DND-41 (cell line): Measurements from ENCODE around the gene MOGAT3.

Experiments
- ATAC-seq: fragments of 200-7000 bp; cut with Tn5 transposase; 3 replicates; pipeline ENCODE4 v1.9.1; 2021; ENCODE audit warnings: low read depth; ENCODE audit not compliant: insufficient read depth
- DNase-seq: peaks from one replicate; pipeline ENCODE4 v3.0.0-alpha.2; 2020
- H2AFZ ChIP-seq: 2 replicates; pipeline ENCODE4 v1.6.0; 2012; ENCODE audit warnings: low read depth, low read length
- H3K27ac ChIP-seq: 2 replicates; pipeline ENCODE4 v1.5.1; 2012; ENCODE audit warnings: low read length, inconsistent platforms
- H3K27me3 ChIP-seq: fragments of 200-600 bp; sonication (generic); 2 replicates; pipeline ENCODE4 v1.6.0; 2012; ENCODE audit warnings: low read length, mild to moderate bottlenecking, inconsistent platforms; ENCODE audit not compliant: insufficient read depth, poor library complexity
- H3K36me3 ChIP-seq: 2 replicates; pipeline ENCODE4 v1.5.1; 2012; ENCODE audit warnings: low read length, inconsistent platforms; ENCODE audit not compliant: insufficient read depth
- H3K4me1 ChIP-seq: 2 replicates; pipeline ENCODE4 v1.5.1; 2012; ENCODE audit warnings: mild to moderate bottlenecking, low read length; ENCODE audit not compliant: insufficient read depth
- H3K4me2 ChIP-seq: 2 replicates; pipeline ENCODE4 v1.6.0; 2012; ENCODE audit warnings: mild to moderate bottlenecking, moderate library complexity, low read length, inconsistent platforms; ENCODE audit not compliant: insufficient read depth
- H3K4me3 ChIP-seq, 2 experiments: fragments of 200-600 bp in 1 of 2; shearing (Covaris generic) in 1 of 2; 2 replicates each; pipeline ENCODE4 v1.5.1; 2012 to 2016; ENCODE audit warnings: inconsistent platforms in 2 of 2, low read length in 2 of 2, mild to moderate bottlenecking in 2 of 2, low read depth in 1 of 2, moderate library complexity in 1 of 2
- H3K79me2 ChIP-seq: 2 replicates; pipeline ENCODE4 v1.6.0; 2012; ENCODE audit warnings: low read length, inconsistent platforms; ENCODE audit not compliant: insufficient read depth
- H3K9ac ChIP-seq: 2 replicates; pipeline ENCODE4 v1.6.0; 2012; ENCODE audit warnings: low read depth, mild to moderate bottlenecking, inconsistent platforms, low read length, moderate library complexity
- H3K9me3 ChIP-seq: 2 replicates; pipeline ENCODE4 v1.5.1; 2012; ENCODE audit warnings: low read length, moderate library complexity, mild to moderate bottlenecking, inconsistent platforms; ENCODE audit not compliant: insufficient read depth, severe bottlenecking
- H4K20me1 ChIP-seq: 2 replicates; pipeline ENCODE4 v1.6.0; 2012; ENCODE audit warnings: low read length; ENCODE audit not compliant: insufficient read depth
- CTCF ChIP-seq: IDR thresholded peaks from 2 replicates; pipeline ENCODE4 v1.5.1; 2012; ENCODE audit warnings: borderline replicate concordance, low read length, moderate library complexity, mild to moderate bottlenecking; ENCODE audit not compliant: poor library complexity, severe bottlenecking; ENCODE audit errors: extremely low read depth
- EZH2 ChIP-seq: IDR thresholded peaks from 3 replicates; pipeline ENCODE4 v1.6.1; 2012; ENCODE audit warnings: borderline replicate concordance, low read depth, mild to moderate bottlenecking, moderate library complexity, low read length, inconsistent platforms; ENCODE audit not compliant: severe bottlenecking

Gene MOGAT3

GRCh38 chr7:101220295-101220694 is 19.5 kb upstream of the MOGAT3 start:
- Histone ChIP-seq H3K9me3 (no peaks in the 10 kb centered on the region), H3K36me3 (peaks cover 28% of the 10 kb centered on the region), H3K27me3 (no peaks in the 10 kb centered on the region), H3K9ac (0 out of 2 replicates have a peak overlapping the region, but pooled peaks have one; percentile 6), H3K4me2 (0 out of 2 replicates have a peak overlapping the region, but pooled peaks have one; percentile 34), H3K27ac (no peak overlapping the region), H3K4me3 (no peak overlapping the region), H4K20me1 (peaks cover 13% of the 10 kb centered on the region), H2AFZ (no peak overlapping the region), H3K79me2 (peaks cover 43% of the 10 kb centered on the region), H3K4me1 (peaks cover 34% of the 10 kb centered on the region)
- no peak for TF ChIP-seq CTCF
- no peak for TF ChIP-seq EZH2
- DNase-seq = no peak
- ATAC-seq = no peak

DNA sequence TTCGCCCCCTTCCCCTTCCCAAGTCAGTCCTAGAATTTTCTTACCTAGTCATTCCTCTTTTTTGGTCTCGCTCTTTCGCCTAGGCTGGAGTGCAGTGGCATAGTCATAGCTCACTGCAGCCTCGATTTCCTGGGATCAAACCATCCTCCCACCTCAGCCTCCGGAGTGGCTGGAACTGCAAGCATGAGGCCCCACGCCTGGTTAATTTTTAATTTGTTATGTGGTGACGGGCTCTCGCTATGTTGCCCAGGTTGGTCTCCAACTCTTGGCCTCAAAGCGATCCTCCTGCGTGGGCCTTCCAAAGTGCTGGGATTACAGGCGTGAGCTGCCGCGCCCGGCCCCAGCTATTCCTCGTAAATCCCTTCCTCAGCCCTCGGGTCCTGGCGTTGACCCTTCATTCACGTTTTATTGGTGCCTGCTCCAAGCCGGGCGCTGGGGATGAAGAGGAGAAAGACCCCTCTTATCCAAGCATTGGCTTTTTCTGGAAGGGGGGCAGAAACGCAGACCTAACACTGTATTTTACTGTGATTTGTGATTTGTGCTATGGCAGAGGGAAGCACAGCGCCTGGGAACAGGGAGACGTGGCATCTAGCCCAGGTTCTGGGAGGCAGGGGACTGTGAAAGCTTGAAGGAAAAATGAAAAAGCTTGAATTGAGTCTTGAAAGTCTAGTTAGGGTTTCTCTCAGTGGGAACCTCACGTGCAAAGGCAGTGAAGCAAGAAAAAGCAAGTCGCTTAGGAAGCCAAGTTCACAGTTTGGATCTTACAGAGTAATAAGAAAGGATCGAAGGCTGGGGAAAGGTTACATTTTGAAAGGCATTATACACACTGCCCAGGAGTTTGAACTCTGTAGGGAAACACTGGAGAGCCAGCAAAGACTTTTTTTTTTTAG is 17.6 kb upstream of the MOGAT3 start:
- peaks cover 34% of the 10 kb centered on the region for H3K4me1 ChIP-seq
- no peaks in the 10 kb centered on the region for H3K9me3 ChIP-seq
- peaks cover 13% of the 10 kb centered on the region for H4K20me1 ChIP-seq
- H3K27ac ChIP-seq = peak overlapping the region; percentile 86
- H3K79me2 ChIP-seq = peaks cover 43% of the 10 kb centered on the region
- H3K36me3 ChIP-seq = peaks cover 16% of the 10 kb centered on the region
- DNase-seq = no peak
- no peaks in the 10 kb centered on the region for H3K27me3 ChIP-seq
- TF ChIP-seq EZH2 (no peak), CTCF (no peak)
- peak overlapping the region; percentile 88 for H3K4me2 ChIP-seq
- peak; percentile 34 for ATAC-seq
- H3K4me3 ChIP-seq = peak overlapping the region; percentile 76 to 85
- H2AFZ ChIP-seq = peak overlapping the region; percentile 87
- peak overlapping the region; percentile 67 for H3K9ac ChIP-seq

DNA sequence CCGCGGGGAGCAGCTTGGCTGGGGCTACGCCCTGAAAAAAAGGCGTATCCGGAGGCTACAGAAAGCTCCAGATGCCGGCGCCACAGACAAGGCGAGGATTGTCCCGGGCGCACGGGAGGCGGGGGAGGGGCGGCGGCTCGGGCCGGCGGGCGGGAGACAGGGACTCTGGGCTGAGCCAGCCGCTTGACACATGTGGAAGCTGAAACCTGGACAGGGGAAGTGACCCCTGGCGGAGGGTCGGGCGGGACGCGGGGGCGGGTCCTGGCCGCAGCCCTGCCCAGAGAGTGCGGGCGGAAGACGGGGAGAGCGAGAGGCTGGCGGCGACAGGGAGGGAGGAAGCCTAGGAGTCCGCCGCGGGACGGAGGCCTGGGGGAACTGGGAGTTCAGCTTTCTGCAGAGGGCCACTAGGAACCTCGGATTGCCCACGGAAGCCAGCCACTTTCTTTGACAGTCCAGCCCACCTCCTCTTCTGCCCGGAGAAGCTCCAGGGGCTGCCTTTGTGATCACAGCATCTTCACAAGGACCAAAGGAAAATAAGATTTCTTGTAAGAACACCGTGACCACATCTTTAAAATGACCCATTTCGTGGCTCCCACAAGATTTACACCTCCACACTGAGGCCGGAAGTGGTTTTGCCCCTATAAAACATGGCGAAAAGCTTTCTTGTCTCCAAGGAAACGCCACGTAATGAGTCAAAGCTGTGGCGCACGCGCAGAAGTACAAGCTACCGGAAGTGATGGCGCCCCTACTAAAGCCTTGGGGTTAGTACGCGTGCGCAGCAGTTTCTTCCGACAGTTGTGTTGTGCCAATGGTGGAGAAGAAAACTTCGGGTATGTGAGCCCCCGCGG is 16.8 kb upstream of the MOGAT3 start, which contains the start of the genes PLOD3 and ZNHIT1:
PLOD3 (minus strand) TSS at position 194 of the 848 bp plus-strand sequence. CDS start 307 bp downstream, outside the sequence.
ZNHIT1 (plus strand) TSS at position 778 of the 848 bp plus-strand sequence; CDS start at position 809, 31 bp downstream.
- H3K27ac ChIP-seq = peak within 1 kb of the TSS; percentile 86
- peaks cover 13% of the 10 kb centered on the region for H4K20me1 ChIP-seq
- TF ChIP-seq CTCF = no peak
- TF ChIP-seq EZH2 = no peak
- no peaks in the 10 kb centered on the region for H3K27me3 ChIP-seq
- peak; percentile 84 for ATAC-seq
- H3K36me3 ChIP-seq = peaks cover 7% of the 10 kb centered on the region
- peak within 1 kb of the TSS; percentile 76 to 85 for H3K4me3 ChIP-seq
- H2AFZ ChIP-seq = peak within 1 kb of the TSS; percentile 87
- peaks cover 43% of the 10 kb centered on the region for H3K79me2 ChIP-seq
- peaks cover 34% of the 10 kb centered on the region for H3K4me1 ChIP-seq
- H3K9ac ChIP-seq = peak within 1 kb of the TSS; percentile 67
- peak; percentile 95 for DNase-seq
- no peaks in the 10 kb centered on the region for H3K9me3 ChIP-seq
- H3K4me2 ChIP-seq = peak within 1 kb of the TSS; percentile 88
